SK-N-SH (cell line): Measurements from ENCODE around the gene APBA3. TPM values are rescaled to one million over a fixed set of nuclear protein-coding genes. Genes with fewer than 3 reads are reported as not detected.

ENCODE experiments used
- CTCF ChIA-PET: fragments of 300-600, 350-600 bp; formaldehyde crosslinking; extraction: SDS; loops from one replicate; lab custom pipeline; 2021; lab: Yijun Ruan, JAX
- POLR2A ChIA-PET: fragments of 350-600 bp; sonication (Branson Sonifier 250); formaldehyde crosslinking; extraction: SDS; loops from one replicate; lab custom pipeline; 2020; ENCODE audit warnings: antibody characterized with exemption, inconsistent platforms; lab: Yijun Ruan, JAX
- DNase-seq: peaks from one replicate; pipeline ENCODE4 v3.0.0; 2012
- H2AFZ ChIP-seq: fragments of 200-600 bp; sonication (generic); 2 replicates; pipeline ENCODE4 v1.8.1; 2016; ENCODE audit warnings: antibody characterized with exemption, mild to moderate bottlenecking, low read depth
- H3F3A ChIP-seq: fragments of 200-600 bp; sonication (generic); replicated peaks from 2 replicates; pipeline ENCODE3; 2016; ENCODE audit warnings: antibody characterized with exemption, mild to moderate bottlenecking; ENCODE audit not compliant: insufficient read depth
- H3K27ac ChIP-seq, 2 experiments: fragments of 200-500 bp in 1 of 2; fragments of 200-600 bp in 1 of 2; sonication (Bioruptor generic) in 1 of 2; sonication (generic), shearing (Covaris generic) in 1 of 2; 2 replicates each; pipeline versions ENCODE4 v1.5.1 to v1.6.1; 2014 to 2016; ENCODE audit warnings: low read depth in 2 of 2, inconsistent platforms in 1 of 2, low read length in 1 of 2, mild to moderate bottlenecking in 1 of 2, mixed read lengths in 1 of 2
- H3K27me3 ChIP-seq: fragments of 200-600 bp; sonication (generic), shearing (Covaris generic); 2 replicates; pipeline ENCODE4 v1.6.1; 2016; ENCODE audit warnings: mixed run types; ENCODE audit not compliant: insufficient read depth
- H3K36me3 ChIP-seq, 2 experiments: fragments of 200-500 bp in 1 of 2; fragments of 200-600 bp in 1 of 2; sonication (Bioruptor generic) in 1 of 2; sonication (generic) in 1 of 2; replicated peaks in 1 of 2; 2 replicates each; pipeline versions ENCODE3 to v1.5.1; 2014 to 2016; ENCODE audit warnings: low read length in 1 of 2, mild to moderate bottlenecking in 1 of 2; ENCODE audit not compliant: insufficient read depth in 2 of 2, control insufficient read depth in 1 of 2
- H3K4me1 ChIP-seq, 2 experiments: fragments of 200-500 bp in 1 of 2; fragments of 200-600 bp in 1 of 2; sonication (Bioruptor generic) in 1 of 2; sonication (generic), shearing (Covaris generic) in 1 of 2; 2 replicates each; pipeline versions ENCODE4 v1.5.1 to v1.6.1; 2014 to 2016; ENCODE audit warnings: low read depth in 1 of 2, low read length in 1 of 2, mixed run types in 1 of 2; ENCODE audit not compliant: insufficient read depth in 2 of 2, control insufficient read depth in 1 of 2
- H3K4me2 ChIP-seq: fragments of 200-600 bp; sonication (generic), shearing (Covaris generic); 2 replicates; pipeline ENCODE4 v1.6.1; 2017; ENCODE audit warnings: mixed run types
- H3K4me3 ChIP-seq, 2 experiments: fragments of 200-500 bp in 1 of 2; fragments of 200-600 bp in 1 of 2; sonication (Bioruptor generic) in 1 of 2; sonication (generic), shearing (Covaris generic) in 1 of 2; 2 replicates each; pipeline versions ENCODE4 v1.5.1 to v1.8.1; 2014 to 2016; ENCODE audit warnings: low read depth in 2 of 2, inconsistent platforms in 1 of 2, low read length in 1 of 2, mild to moderate bottlenecking in 1 of 2, mixed read lengths in 1 of 2, moderate library complexity in 1 of 2
- H3K79me2 ChIP-seq: fragments of 200-600 bp; sonication (generic); 2 replicates; pipeline ENCODE4 v1.8.1; 2017; ENCODE audit warnings: mild to moderate bottlenecking; ENCODE audit not compliant: insufficient read depth
- H3K9ac ChIP-seq: fragments of 200-600 bp; sonication (generic); 2 replicates; pipeline ENCODE4 v1.6.1; 2017; ENCODE audit warnings: mixed run types
- H3K9me2 ChIP-seq: fragments of 200-600 bp; sonication (generic); 2 replicates; pipeline ENCODE4 v1.6.1; 2017; ENCODE audit warnings: mixed run types
- H3K9me3 ChIP-seq: fragments of 200-600 bp; sonication (generic); 2 replicates; pipeline ENCODE4 v1.6.1; 2017; ENCODE audit warnings: mixed run types, mild to moderate bottlenecking, moderate library complexity
- H4K20me1 ChIP-seq: fragments of 200-600 bp; sonication (generic); 2 replicates; pipeline ENCODE4 v1.6.1; 2017; ENCODE audit warnings: mild to moderate bottlenecking, mixed run types; ENCODE audit not compliant: insufficient read depth
- CTCF ChIP-seq: fragments of 200-600 bp; sonication (generic); IDR thresholded peaks from 2 replicates; pipeline ENCODE4 v1.6.1; 2017; ENCODE audit warnings: antibody characterized with exemption, mild to moderate bottlenecking, moderate library complexity
- ELF1 ChIP-seq: IDR thresholded peaks from 2 replicates; pipeline ENCODE4 v1.4.0; 2012
- IRF3 ChIP-seq: fragments of 150-350 bp; IDR thresholded peaks from 2 replicates; pipeline ENCODE4 v1.6.1; 2016; ENCODE audit warnings: mild to moderate bottlenecking, low read depth, low read length
- MEF2A ChIP-seq: IDR thresholded peaks from 2 replicates; pipeline ENCODE4 v1.4.0; 2012; ENCODE audit warnings: low read depth, borderline replicate concordance
- MXI1 ChIP-seq: IDR thresholded peaks from 2 replicates; pipeline ENCODE4 v1.6.1; 2012; ENCODE audit warnings: mild to moderate bottlenecking, low read depth, low read length, improper control_type of control experiment
- PBX3 ChIP-seq: IDR thresholded peaks from 2 replicates; pipeline ENCODE4; 2012
- RAD21 ChIP-seq: IDR thresholded peaks from 2 replicates; pipeline ENCODE4 v1.6.1; 2012; ENCODE audit warnings: mild to moderate bottlenecking, low read length
- REST ChIP-seq: IDR thresholded peaks from 2 replicates; pipeline ENCODE4 v1.6.1; 2012; ENCODE audit warnings: mild to moderate bottlenecking, low read depth, low read length, moderate library complexity
- RFX5 ChIP-seq: IDR thresholded peaks from 2 replicates; pipeline ENCODE4 v1.6.1; 2012; ENCODE audit warnings: mild to moderate bottlenecking, improper control_type of control experiment, low read length
- RXRA ChIP-seq: IDR thresholded peaks from 2 replicates; pipeline ENCODE4 v1.4.0; 2012; ENCODE audit warnings: low read depth, mild to moderate bottlenecking, borderline replicate concordance
- SMC3 ChIP-seq: IDR thresholded peaks from 2 replicates; pipeline ENCODE4 v1.6.1; 2012; ENCODE audit warnings: low read depth, low read length, improper control_type of control experiment
- TCF12 ChIP-seq: IDR thresholded peaks from 2 replicates; pipeline ENCODE4 v1.4.0; 2012
- USF1 ChIP-seq: IDR thresholded peaks from 2 replicates; pipeline ENCODE4 v1.4.0; 2012; ENCODE audit warnings: low read depth, borderline replicate concordance
- USF2 ChIP-seq: fragments of 150-350 bp; IDR thresholded peaks from 2 replicates; pipeline ENCODE4 v1.6.1; 2017; ENCODE audit warnings: antibody characterized with exemption, low read length, low read depth, borderline replicate concordance
- WGBS: methylation state at CpG from one replicate; pipeline ENCODE4 v1.1.6; 2017; ENCODE audit warnings: low lambda C conversion rate; 5-methylcytosine and 5-hydroxymethylcytosine counted together
- polyA plus RNA-seq, 3 experiments: library from polyadenylated mRNA; depleted of rRNA; stranded (reverse); fragments of >200 nt; gene quantifications; 2 replicates each; pipeline ENCODE4 v1.2.3, GENCODE V29; 2012

Gene APBA3
- polyA plus RNA-seq, 1 of the 3 experiments (the other 2 are of a cell fraction): 10.6 TPM

GRCh38 chr19:3804429-3804828 is 42.9 kb upstream of the APBA3 start:
- Histone ChIP-seq H3K4me2 (no peak overlapping the region), H3K27ac (no peak overlapping the region), H3F3A (peaks cover 7% of the 10 kb centered on the region), H3K79me2 (no peaks in the 10 kb centered on the region), H3K9me2 (no peaks in the 10 kb centered on the region), H3K4me1 (peaks cover 0 to 2% of the 10 kb centered on the region in 2 experiments; a peak in 1 of 4 replicates), H3K9me3 (no peaks in the 10 kb centered on the region), H3K9ac (no peak overlapping the region), H3K36me3 (no peaks in the 10 kb centered on the region), H3K4me3 (no peak overlapping the region), H3K27me3 (peaks cover 23% of the 10 kb centered on the region; the same call in 1 of the 2 replicates), H2AFZ (no peak overlapping the region), H4K20me1 (no peaks in the 10 kb centered on the region)
- 55% methylated on average over 6 of the region's 13 CpGs for WGBS
- ChIA-PET POLR2A (no interaction called here), CTCF (interaction anchor here (0.6 to 1.8 kb wide), 3 partner anchors 16 to 335 kb away, joined by 3 to 7 read pairs (median 5); no protein-coding TSS in a partner anchor)
- DNase-seq: no peak
- TF ChIP-seq ELF1 (no peak), CTCF (no peak), TCF12 (no peak), MEF2A (no peak), SMC3 (no peak), IRF3 (no peak), PBX3 (no peak), RXRA (no peak), USF1 (no peak), RFX5 (no peak), USF2 (no peak), REST (no peak), MXI1 (no peak), RAD21 (no peak)
